ENCODE results near the gene APOBEC3B. TPM values are rescaled to one million over a fixed set of nuclear protein-coding genes. Genes with fewer than 3 reads are reported as not detected.
A peak's percentile ranks its signal among the peaks of the same experiment; 100 is the strongest.
"Not testable (repeated sequence)": the region's sequence is repeated elsewhere in the genome, so short reads cannot be mapped to it uniquely, and the experiment has no call there.

The APOBEC3B gene
- total RNA-seq, 4 donors from 2014 or later = 1.1 to 2.7 (median 1.9) TPM; not detected in 1

DNA sequence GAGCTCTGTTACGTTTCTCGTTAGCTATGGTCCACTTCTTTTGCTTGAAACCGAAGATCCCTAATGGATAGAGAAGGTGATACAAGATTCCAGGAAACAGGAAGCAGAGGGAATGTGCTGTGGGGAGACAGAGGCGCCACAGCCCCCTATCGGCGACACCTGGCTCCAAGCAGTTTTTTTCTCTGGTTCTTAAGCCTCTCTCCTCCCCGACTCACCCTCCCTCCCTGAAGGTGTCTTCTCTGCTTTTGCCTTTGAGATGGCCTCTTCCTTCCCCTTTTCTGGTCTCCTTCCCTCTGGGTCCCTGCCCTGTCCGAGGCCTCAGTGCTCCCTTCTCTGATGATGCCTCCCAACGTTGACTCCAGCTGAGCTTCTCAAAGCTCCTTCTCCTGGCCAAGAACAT is 38.9 kb upstream of the APOBEC3B start:
- H3K27ac ChIP-seq = no peak overlapping the region
- TF ChIP-seq POLR2A (IDR thresholded peaks at IDR 0.05) = no peak
- TF ChIP-seq, protein P1, sequence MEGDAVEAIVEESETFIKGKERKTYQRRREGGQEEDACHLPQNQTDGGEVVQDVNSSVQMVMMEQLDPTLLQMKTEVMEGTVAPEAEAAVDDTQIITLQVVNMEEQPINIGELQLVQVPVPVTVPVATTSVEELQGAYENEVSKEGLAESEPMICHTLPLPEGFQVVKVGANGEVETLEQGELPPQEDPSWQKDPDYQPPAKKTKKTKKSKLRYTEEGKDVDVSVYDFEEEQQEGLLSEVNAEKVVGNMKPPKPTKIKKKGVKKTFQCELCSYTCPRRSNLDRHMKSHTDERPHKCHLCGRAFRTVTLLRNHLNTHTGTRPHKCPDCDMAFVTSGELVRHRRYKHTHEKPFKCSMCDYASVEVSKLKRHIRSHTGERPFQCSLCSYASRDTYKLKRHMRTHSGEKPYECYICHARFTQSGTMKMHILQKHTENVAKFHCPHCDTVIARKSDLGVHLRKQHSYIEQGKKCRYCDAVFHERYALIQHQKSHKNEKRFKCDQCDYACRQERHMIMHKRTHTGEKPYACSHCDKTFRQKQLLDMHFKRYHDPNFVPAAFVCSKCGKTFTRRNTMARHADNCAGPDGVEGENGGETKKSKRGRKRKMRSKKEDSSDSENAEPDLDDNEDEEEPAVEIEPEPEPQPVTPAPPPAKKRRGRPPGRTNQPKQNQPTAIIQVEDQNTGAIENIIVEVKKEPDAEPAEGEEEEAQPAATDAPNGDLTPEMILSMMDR (IDR thresholded peaks at IDR 0.05) = no peak
- peak in 1 of 3 donors; percentile 34 for DNase-seq

DNA sequence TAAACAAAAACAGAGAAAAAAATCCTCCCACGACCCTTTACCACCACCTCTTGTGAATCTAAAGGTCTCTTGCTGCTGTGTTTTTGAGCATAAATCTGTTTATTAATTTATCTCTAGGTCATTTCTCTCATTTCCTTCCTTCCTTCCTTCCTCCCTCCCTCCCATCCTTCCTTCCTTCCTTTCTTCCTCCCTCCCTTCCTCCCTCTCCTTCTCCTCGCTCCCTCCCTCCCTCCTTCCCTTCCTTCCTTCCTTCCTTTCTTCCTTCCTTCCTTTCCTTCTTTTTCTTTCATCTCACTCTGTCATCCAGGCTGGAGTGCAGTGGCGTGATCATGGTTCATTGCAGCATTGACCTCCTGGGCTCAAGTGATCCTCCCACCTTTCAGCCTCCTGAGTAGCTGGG is 38.3 kb upstream of the APOBEC3B start:
- no peak for DNase-seq

More for the DNA sequence above, 38.9 kb upstream of the APOBEC3B start:
- Histone ChIP-seq H3K4me1 (peaks cover 0 to 6% (median 0%) of the 10 kb centered on the region in 4 donors), H3K4me3 (no peak overlapping the region), H3K27me3 (no peaks in the 10 kb centered on the region), H3K36me3 (no peaks in the 10 kb centered on the region), H3K9me3 (no peaks in the 10 kb centered on the region)

DNA sequence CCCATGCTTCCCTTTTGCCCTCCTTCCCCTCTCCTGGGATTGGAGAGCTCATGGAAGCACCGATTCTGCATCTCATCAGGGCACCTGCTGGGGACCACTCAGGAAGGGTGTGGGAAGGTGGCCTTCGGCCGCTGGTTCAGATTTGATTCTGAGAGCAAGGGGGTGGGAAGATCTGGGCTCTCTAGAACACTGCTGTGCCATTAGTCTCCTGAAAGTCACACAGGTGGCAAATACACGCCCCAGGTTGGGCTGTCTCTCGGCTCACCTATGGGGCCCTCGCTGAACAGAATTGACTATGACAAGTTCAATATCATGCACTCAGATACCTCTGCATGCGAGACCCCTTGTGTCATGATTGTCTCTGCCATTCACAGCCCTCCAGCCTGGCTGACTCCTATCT is 37.5 kb upstream of the APOBEC3B start:
- no peaks in the 10 kb centered on the region for H3K9me3 ChIP-seq
- H3K27ac ChIP-seq = no peak overlapping the region
- no peaks in the 10 kb centered on the region for H3K27me3 ChIP-seq
- TF ChIP-seq, protein P1 (IDR thresholded peaks at IDR 0.05) = no peak
- TF ChIP-seq POLR2A (IDR thresholded peaks at IDR 0.05) = no peak
- H3K4me1 ChIP-seq = peaks cover 0 to 6% (median 0%) of the 10 kb centered on the region in 4 donors
- H3K4me3 ChIP-seq = no peak overlapping the region
- peak in 1 of 3 donors; percentile 28 for DNase-seq
- H3K36me3 ChIP-seq = no peaks in the 10 kb centered on the region

More for the DNA sequence above, 38.3 kb upstream of the APOBEC3B start:
- Histone ChIP-seq H3K9me3 (no peaks in the 10 kb centered on the region), H3K4me1 (peaks cover 0 to 6% (median 0%) of the 10 kb centered on the region in 4 donors), H3K27ac (no peak overlapping the region), H3K4me3 (no peak overlapping the region), H3K36me3 (no peaks in the 10 kb centered on the region), H3K27me3 (no peaks in the 10 kb centered on the region)
- TF ChIP-seq, protein P1 (IDR thresholded peaks at IDR 0.05) = no peak
- TF ChIP-seq POLR2A (IDR thresholded peaks at IDR 0.05) = no peak

DNA sequence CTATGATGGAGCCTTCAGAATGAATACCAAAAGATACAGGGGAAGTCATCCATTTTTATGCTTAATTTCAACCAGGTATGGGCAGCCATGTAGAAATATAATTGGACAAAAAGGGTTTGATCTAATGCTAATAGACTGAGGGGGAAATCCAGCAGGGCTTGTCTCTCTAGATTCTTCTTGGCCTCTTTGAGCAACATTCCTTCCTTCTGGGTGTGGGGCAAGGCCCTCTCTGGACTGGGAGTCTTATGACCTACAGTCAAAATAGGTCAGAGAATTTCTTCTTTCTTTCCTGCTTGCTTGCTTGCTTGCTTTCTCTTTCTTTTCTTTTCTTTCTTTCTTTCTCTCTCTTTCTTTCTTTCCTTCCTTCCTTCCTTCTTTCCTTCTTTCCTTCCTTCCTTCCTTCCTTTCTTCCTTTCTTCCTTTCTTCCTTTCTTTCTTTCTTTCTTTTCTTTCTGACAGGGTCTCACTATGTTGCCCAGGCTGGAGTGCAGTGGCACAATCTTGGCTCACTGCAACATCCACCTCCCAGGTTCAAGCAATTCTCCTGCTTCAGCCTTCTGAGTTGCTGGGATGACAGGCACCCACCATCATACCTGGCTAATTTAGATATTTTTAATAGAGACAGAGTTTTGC is 36.3 kb upstream of the APOBEC3B start:
- H3K4me3 ChIP-seq, H3K4me1 ChIP-seq, H3K27ac ChIP-seq, H3K36me3 ChIP-seq, H3K27me3 ChIP-seq, H3K9me3 ChIP-seq: not testable (repeated sequence)
- DNase-seq = peak in 1 of 3 donors; percentile 34

DNA sequence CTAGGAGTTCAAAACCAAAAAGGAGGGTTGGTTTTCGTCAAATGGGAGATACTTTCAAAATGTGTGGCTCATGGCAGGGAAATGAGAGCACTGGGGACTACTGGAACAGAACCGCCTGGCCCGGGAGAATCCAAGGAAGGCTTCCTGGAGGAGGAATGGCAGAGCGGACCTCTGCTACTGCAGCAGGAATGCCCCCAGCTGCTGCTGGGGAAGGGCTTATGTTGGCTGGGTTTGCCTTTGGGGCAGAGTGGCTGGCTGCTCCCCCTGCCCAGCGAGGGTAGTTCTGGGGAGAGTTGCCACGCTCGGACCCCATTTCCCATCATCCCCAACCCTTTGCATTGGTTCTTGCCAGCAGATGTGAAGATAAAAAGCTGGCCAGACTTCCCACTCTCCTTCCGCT is 35.4 kb upstream of the APOBEC3B start:
- Histone ChIP-seq H3K27ac (no peak overlapping the region), H3K27me3 (no peaks in the 10 kb centered on the region), H3K4me3 (no peak overlapping the region), H3K4me1 (peaks cover 0 to 5% (median 0%) of the 10 kb centered on the region in 4 donors), H3K36me3 (no peaks in the 10 kb centered on the region), H3K9me3 (no peaks in the 10 kb centered on the region)
- TF ChIP-seq, protein P1 (IDR thresholded peaks at IDR 0.05) = no peak
- TF ChIP-seq POLR2A (IDR thresholded peaks at IDR 0.05) = no peak
- DNase-seq = peak in 1 of 3 donors; percentile 42

DNA sequence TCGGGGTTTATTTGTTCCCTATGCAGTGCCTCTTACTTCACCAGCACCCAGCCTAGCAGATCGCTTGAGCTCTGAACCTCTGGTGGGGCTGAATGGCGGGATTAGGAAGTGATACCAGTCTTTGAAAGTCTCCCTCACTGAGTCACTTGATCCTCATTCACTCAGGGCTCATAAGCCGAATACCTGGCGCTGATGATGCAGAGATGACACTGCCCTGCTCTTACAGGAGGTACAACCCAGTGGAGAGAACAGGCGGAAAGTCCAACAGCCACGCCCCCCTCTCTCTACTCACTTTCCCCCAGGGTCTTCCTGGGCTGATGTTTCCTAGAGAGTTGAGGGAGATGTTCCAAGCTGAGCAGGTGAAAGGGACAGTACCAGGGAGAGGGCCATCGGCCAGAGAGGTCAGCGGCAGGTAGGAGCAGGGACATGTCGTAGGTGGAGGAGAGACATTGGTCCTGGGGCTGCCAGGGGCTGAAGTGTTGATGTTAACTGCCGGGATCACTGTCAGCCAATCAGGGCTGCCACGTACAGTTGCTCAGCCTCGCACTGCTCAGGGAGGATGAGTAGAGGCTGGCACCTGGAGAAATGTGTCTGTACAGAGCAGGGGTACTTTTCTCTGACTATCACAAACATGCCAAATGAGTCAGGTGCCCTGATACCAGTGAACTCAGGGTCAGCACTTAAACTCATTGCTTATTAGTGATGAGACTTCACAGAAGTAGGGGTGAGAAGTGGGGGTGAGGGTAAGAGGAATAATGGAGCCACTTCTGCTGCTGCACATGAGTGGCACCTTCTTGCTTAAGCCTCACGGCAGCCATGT is 34.6 kb upstream of the APOBEC3B start:
- Histone ChIP-seq H3K4me3 (no peak overlapping the region), H3K4me1 (no peaks in the 10 kb centered on the region), H3K36me3 (no peaks in the 10 kb centered on the region), H3K9me3 (no peaks in the 10 kb centered on the region), H3K27me3 (no peaks in the 10 kb centered on the region), H3K27ac (no peak overlapping the region)
- TF ChIP-seq, protein P1 (IDR thresholded peaks at IDR 0.05) = no peak
- no peak for TF ChIP-seq POLR2A (IDR thresholded peaks at IDR 0.05)
- DNase-seq = peak in 1 of 3 donors; percentile 41

All from Peyer's patch (tissue), 4 donors.